Thyroid gland (tissue), 4 donors: Measurements from ENCODE around the gene TMPRSS4. TPM values are rescaled to one million over a fixed set of nuclear protein-coding genes. Genes with fewer than 3 reads are reported as not detected.

ENCODE experiments used
- DNase-seq, 2 donors: peaks; one replicate each; pipeline ENCODE4 v3.0.0-alpha.2; 2019
- H3K27ac ChIP-seq, 3 donors: fragments of 200-600 bp; sonication (generic); 1 replicate in 2 of 3; 2 replicates in 1 of 3; pipeline ENCODE4 v1.5.1; 2016 to 2019; ENCODE audit warnings: mild to moderate bottlenecking in 1 of 3, moderate library complexity in 1 of 3
- H3K27me3 ChIP-seq: fragments of 200-600 bp; sonication (generic); one replicate; pipeline ENCODE4 v1.5.1; 2019
- H3K36me3 ChIP-seq, 2 donors: fragments of 200-600 bp; sonication (generic); one replicate each; pipeline ENCODE4 v1.5.1; 2016 to 2019
- H3K4me1 ChIP-seq, 2 donors: fragments of 200-600 bp; sonication (generic); one replicate each; pipeline ENCODE4 v1.5.1; 2017 to 2019
- H3K4me3 ChIP-seq, 3 donors: fragments of 200-600 bp; sonication (generic); replicated peaks in 1 of 3; 1 replicate in 2 of 3; 2 replicates in 1 of 3; pipeline ENCODE4 v1.5.1; 2016; ENCODE audit warnings: mild to moderate bottlenecking in 1 of 3
- H3K9me3 ChIP-seq: fragments of 200-600 bp; sonication (generic); one replicate; pipeline ENCODE4 v1.5.1; 2017
- CTCF ChIP-seq, 6 experiments: fragments of 200-600 bp in 3 of 6; fragments of 450-650 bp in 3 of 6; sonication (generic) in 3 of 6; IDR thresholded peaks; one replicate each; pipeline ENCODE4 v1.5.1; 2016 to 2019; ENCODE audit warnings: antibody characterized with exemption in 6 of 6, mild to moderate bottlenecking in 2 of 6, inconsistent platforms in 1 of 6, moderate library complexity in 1 of 6
- POLR2A ChIP-seq, 2 donors: fragments of 450-650 bp; IDR thresholded peaks; one replicate each; pipeline ENCODE4 v1.6.1; 2017; ENCODE audit warnings: antibody characterized with exemption in 2 of 2, mild to moderate bottlenecking in 2 of 2, moderate library complexity in 1 of 2
- WGBS, 2 donors: methylation state at CpG; one replicate each; pipeline ENCODE4 v1.1.5; 2017; 5-methylcytosine and 5-hydroxymethylcytosine counted together
- intact Hi-C: fragments of 100-400 bp; cut with DNase I; formaldehyde crosslinking; loops from one replicate; pipeline ENCODE4 v1.15.1; 2023
- total RNA-seq, 4 donors: library from RNA; depleted of rRNA; stranded (reverse); fragments of >200 nt; gene quantifications; one replicate each; pipeline ENCODE4 v1.2.3, GENCODE V29; 2016

The TMPRSS4 gene
- total RNA-seq, 4 donors from 2014 or later = 0.83 to 1.5 (median 1.1) TPM; not detected in 1

- intact Hi-C loops = no loop called here
- Histone ChIP-seq H3K9me3 (no peaks in the 10 kb centered on the region), H3K27me3 (no peaks in the 10 kb centered on the region), H3K36me3 (no peaks in the 10 kb centered on the region), H3K27ac (no peak overlapping the region), H3K4me3 (no peak overlapping the region), H3K4me1 (peaks cover 16 to 38% of the 10 kb centered on the region in 2 donors)
- TF ChIP-seq CTCF (IDR thresholded peaks at IDR 0.05) (no peak), POLR2A (IDR thresholded peaks at IDR 0.05) (no peak)
- WGBS, 2 donors = 86 to 100% methylated on average over 4 to 5 of the region's 5 CpGs
- DNase-seq = no peak
Observed at GRCh38 chr11:118080296-118080695, 3.4 kb downstream of the TMPRSS4 start.

GRCh38 chr11:118081241-118081958 lies 4.5 kb downstream of the TMPRSS4 start:
- Histone ChIP-seq H3K27ac (no peak overlapping the region), H3K4me1 (peaks cover 14 to 32% of the 10 kb centered on the region in 2 donors), H3K36me3 (no peaks in the 10 kb centered on the region), H3K27me3 (no peaks in the 10 kb centered on the region), H3K9me3 (no peaks in the 10 kb centered on the region), H3K4me3 (no peak overlapping the region)
- WGBS, 2 donors = 85 to 90% methylated on average over 18 of the region's 18 CpGs
- intact Hi-C loops = no loop called here
- no peak for DNase-seq
- TF ChIP-seq POLR2A (IDR thresholded peaks at IDR 0.05) (no peak), CTCF (IDR thresholded peaks at IDR 0.05) (no peak)

DNA sequence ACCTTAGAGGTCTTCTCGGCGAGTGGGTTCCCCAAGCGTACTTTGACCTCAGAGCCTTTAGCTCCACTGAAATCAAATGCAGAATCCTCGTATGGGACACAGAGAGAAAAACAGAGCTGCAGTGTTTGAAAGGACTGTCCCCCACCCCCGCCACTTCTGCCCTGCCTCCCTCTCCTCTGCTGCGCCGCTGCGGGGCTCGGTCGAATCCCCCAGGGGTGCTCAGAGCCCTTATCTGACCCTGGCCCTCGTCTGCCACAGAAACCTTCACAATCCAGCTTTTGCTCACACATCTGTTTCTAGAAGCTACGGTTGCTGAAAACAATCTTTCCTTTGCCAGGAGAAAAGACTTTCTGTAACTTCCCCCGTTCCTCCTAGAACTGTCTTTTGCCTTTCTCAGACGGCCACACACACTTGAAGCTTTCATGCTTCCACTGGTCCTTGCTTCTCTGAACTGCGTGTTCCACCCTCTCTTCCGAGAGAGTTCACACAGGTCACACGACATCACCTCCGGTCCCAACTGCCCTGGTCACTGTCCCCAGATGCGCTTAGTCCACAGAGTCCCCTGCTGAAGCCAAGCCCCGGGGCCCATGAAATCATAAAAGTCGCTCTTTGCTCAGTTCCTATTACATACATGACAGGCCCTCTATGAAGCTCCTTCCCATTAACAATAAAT lies 6.1 kb downstream of the TMPRSS4 start:
- intact Hi-C loops = no loop called here
- Histone ChIP-seq H3K27me3 (no peaks in the 10 kb centered on the region), H3K4me1 (peaks cover 10 to 21% of the 10 kb centered on the region in 2 donors), H3K4me3 (no peak overlapping the region), H3K9me3 (no peaks in the 10 kb centered on the region), H3K27ac (no peak overlapping the region), H3K36me3 (no peaks in the 10 kb centered on the region)
- WGBS, 2 donors = 68 to 76% methylated on average over 21 of the region's 21 CpGs
- TF ChIP-seq POLR2A (IDR thresholded peaks at IDR 0.05) (no peak), CTCF (IDR thresholded peaks at IDR 0.05) (no peak)
- DNase-seq = no peak

- H3K27me3 ChIP-seq = no peaks in the 10 kb centered on the region
- H3K9me3 ChIP-seq = no peaks in the 10 kb centered on the region
- H3K27ac ChIP-seq = peak overlapping the region; percentile 6 to 73 (median 41)
- TF ChIP-seq POLR2A (IDR thresholded peaks at IDR 0.05) (no peak), CTCF (IDR thresholded peaks at IDR 0.05) (no peak)
- 11 to 13% methylated on average over 4 of the region's 4 CpGs for WGBS, 2 donors
- no peaks in the 10 kb centered on the region for H3K36me3 ChIP-seq
- peaks cover 10 to 21% of the 10 kb centered on the region in 2 donors for H3K4me1 ChIP-seq
- H3K4me3 ChIP-seq = no peak overlapping the region
- intact Hi-C loops = no loop called here
- DNase-seq = peak; percentile 36 to 40
Observed at GRCh38 chr11:118084247-118084646, 7.4 kb downstream of the TMPRSS4 start.

DNA sequence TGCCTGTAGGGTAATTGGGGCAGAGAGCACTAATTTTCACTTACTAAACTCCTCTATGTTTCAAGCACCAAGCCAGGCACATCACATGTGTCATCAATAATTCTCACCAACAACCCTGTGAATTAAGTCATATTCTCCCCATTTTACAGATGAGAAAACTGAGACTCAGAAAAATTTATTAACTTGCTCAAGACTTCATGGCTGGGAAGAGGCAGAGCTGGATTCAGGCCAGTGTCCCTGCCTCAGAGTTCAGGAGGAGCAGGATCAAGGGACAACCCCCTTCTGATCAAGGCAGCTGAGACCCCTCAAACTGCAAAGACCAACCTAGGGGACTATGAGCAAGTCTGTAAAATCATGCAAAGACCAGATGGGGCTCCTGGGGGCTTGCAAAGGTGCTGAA lies 7.8 kb downstream of the TMPRSS4 start:
- Histone ChIP-seq H3K27me3 (no peaks in the 10 kb centered on the region), H3K27ac (peak overlapping the region; percentile 6 to 73 (median 41)), H3K9me3 (no peaks in the 10 kb centered on the region), H3K4me3 (no peak overlapping the region), H3K36me3 (no peaks in the 10 kb centered on the region), H3K4me1 (peaks cover 10 to 21% of the 10 kb centered on the region in 2 donors)
- TF ChIP-seq POLR2A (IDR thresholded peaks at IDR 0.05) (no peak), CTCF (IDR thresholded peaks at IDR 0.05) (no peak)
- no peak for DNase-seq
- intact Hi-C loops = no loop called here
